HepG2 (cell line): ENCODE results near the gene MCM3. TPM values are rescaled to one million over a fixed set of nuclear protein-coding genes. Genes with fewer than 3 reads are reported as not detected.

Experiments
- ASH2L ChIP-seq: fragments of 300-600, 200-600 bp; sonication (generic); IDR thresholded peaks from 2 replicates; pipeline ENCODE4 v1.7.0; 2017; ENCODE audit warnings: low read depth, mild to moderate bottlenecking, moderate library complexity, mixed read lengths, low read length; ENCODE audit not compliant: insufficient read length
- CEBPG ChIP-seq: IDR thresholded peaks from 2 replicates; pipeline ENCODE4 v1.6.1; 2016
- GATA4 ChIP-seq: sonication (generic); IDR thresholded peaks from 2 replicates; pipeline ENCODE4 v1.6.1; 2016; ENCODE audit warnings: antibody characterized with exemption, low read depth, borderline replicate concordance
- NR1H2 ChIP-seq: sonication (generic); formaldehyde crosslinking; IDR thresholded peaks from 2 replicates; pipeline ENCODE4 v1.8.1; 2022; ENCODE audit warnings: low read depth, missing genetic modification reagents, borderline replicate concordance
- PAXIP1 ChIP-seq: sonication (generic); formaldehyde crosslinking; conservative IDR thresholded peaks from 2 replicates; pipeline ENCODE4 v1.4.0; 2020; ENCODE audit warnings: mild to moderate bottlenecking, missing genetic modification reagents, moderate library complexity
- ZC3H13 ChIP-seq: sonication (generic); formaldehyde crosslinking; IDR thresholded peaks from 2 replicates; pipeline ENCODE4 v1.8.1; 2023; ENCODE audit warnings: mild to moderate bottlenecking, missing genetic modification reagents, moderate library complexity
- ZC3H4 ChIP-seq: sonication (generic); formaldehyde crosslinking; IDR thresholded peaks from 2 replicates; pipeline ENCODE4 v1.4.0; 2020; ENCODE audit warnings: missing genetic modification reagents, borderline replicate concordance
- ZFP82 ChIP-seq: sonication (generic); formaldehyde crosslinking; IDR thresholded peaks from 2 replicates; pipeline ENCODE4 v1.5.1; 2020; ENCODE audit warnings: mild to moderate bottlenecking, missing genetic modification reagents, borderline replicate concordance
- ZFP91 ChIP-seq: sonication (generic); formaldehyde crosslinking; IDR thresholded peaks from 2 replicates; pipeline ENCODE4 v1.9.0; 2022; ENCODE audit warnings: missing genetic modification reagents, mild to moderate bottlenecking, borderline replicate concordance
- ZNF772 ChIP-seq: sonication (generic); formaldehyde crosslinking; IDR thresholded peaks from 2 replicates; pipeline ENCODE4 v1.5.0; 2020; ENCODE audit warnings: mild to moderate bottlenecking, missing genetic modification reagents
- ZNF850 ChIP-seq: sonication (generic); formaldehyde crosslinking; conservative IDR thresholded peaks from 2 replicates; pipeline ENCODE4 v1.9.0; 2021; ENCODE audit warnings: mild to moderate bottlenecking, missing genetic modification reagents
- polyA plus RNA-seq, 8 experiments: library from polyadenylated mRNA; depleted of rRNA in 3 of 8; stranded (reverse) in 7 of 8; unstranded in 1 of 8; fragments of >200 nt; fragmentation: Illumina TruSeq in 4 of 8; extraction: Trizol in 4 of 8; gene quantifications; 2 replicates each; pipeline versions ENCODE4 v1.2.1 to v1.2.3, GENCODE V29; 2011 to 2016; ENCODE audit warnings: low read depth in 4 of 8, missing spikeins in 1 of 8, mixed read lengths in 1 of 8; ENCODE audit not compliant: insufficient read depth in 1 of 8
- total RNA-seq, 5 experiments: library from RNA; depleted of rRNA; stranded (reverse); fragments of >200 nt; fragmentation: Illumina TruSeq; extraction: Trizol; gene quantifications; 2 replicates each; pipeline ENCODE4 v1.2.3, GENCODE V29; 2016; ENCODE audit warnings: low read depth in 1 of 5
- TF ChIP-seq, protein P1 (sequence below): sonication (generic); formaldehyde crosslinking; IDR thresholded peaks from 2 replicates; pipeline ENCODE4 v1.4.0; 2020; ENCODE audit warnings: mild to moderate bottlenecking, missing genetic modification reagents, borderline replicate concordance
- TF ChIP-seq, protein P2 (sequence below): sonication (generic); formaldehyde crosslinking; IDR thresholded peaks from 2 replicates; pipeline ENCODE4 v1.4.0; 2020; ENCODE audit warnings: mild to moderate bottlenecking, missing genetic modification reagents

Gene MCM3
- total and polyA plus RNA-seq, 2 of the 13 experiments (the other 11 are each of a cell fraction or from before 2014, with no cell fraction given): 164 to 288 TPM

DNA sequence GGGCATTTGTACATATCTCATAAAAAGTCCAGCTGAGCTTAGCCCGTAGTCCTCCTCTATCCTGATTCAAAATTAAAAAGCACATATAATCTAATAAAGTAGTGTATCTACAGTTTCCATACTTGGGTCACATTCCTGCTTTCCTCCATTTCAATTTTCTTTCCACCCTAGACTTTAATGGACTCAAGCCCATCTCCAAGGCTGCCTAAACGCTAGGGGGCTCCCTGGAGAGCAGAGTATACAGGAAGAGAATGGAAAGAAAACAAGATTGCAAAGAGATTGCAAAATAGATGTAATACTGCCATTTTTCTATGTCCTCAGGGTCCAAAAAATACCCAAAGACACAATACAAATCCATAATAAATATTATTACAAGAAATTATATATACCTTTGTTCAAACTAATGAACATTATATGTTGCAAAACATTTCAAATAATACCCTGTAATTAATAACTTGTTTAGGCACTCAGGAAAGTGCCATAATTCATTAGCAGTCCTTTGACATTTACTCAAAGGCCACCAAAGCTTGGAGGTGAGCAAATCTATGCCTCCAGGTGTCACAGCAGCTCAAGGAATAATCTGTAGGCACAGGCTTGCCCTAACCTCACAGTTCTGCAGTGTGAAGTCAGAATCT lies 2.4 kb upstream of the MCM3 start (continued):
- TF ChIP-seq PAXIP1 (CRISPR knock-in tag) (0 out of 2 replicates have a peak, but pooled peaks have one; percentile 37), NR1H2 (CRISPR knock-in tag) (no peak), CEBPG (CRISPR knock-in tag) (peak; percentile 93), GATA4 (no peak), ZC3H4 (CRISPR knock-in tag) (no peak), ZNF850 (CRISPR knock-in tag) (no peak), ZFP91 (no peak), ZC3H13 (CRISPR knock-in tag) (no peak), ASH2L (no peak), ZNF772 (CRISPR knock-in tag) (no peak), ZFP82 (CRISPR knock-in tag) (no peak)
- TF ChIP-seq, protein P1, sequence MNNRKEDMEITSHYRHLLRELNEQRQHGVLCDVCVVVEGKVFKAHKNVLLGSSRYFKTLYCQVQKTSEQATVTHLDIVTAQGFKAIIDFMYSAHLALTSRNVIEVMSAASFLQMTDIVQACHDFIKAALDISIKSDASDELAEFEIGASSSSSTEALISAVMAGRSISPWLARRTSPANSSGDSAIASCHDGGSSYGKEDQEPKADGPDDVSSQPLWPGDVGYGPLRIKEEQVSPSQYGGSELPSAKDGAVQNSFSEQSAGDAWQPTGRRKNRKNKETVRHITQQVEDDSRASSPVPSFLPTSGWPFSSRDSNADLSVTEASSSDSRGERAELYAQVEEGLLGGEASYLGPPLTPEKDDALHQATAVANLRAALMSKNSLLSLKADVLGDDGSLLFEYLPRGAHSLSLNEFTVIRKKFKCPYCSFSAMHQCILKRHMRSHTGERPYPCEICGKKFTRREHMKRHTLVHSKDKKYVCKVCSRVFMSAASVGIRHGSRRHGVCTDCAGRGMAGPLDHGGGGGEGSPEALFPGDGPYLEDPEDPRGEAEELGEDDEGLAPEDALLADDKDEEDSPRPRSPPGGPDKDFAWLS (CRISPR knock-in tag): no peak
- TF ChIP-seq, protein P2, sequence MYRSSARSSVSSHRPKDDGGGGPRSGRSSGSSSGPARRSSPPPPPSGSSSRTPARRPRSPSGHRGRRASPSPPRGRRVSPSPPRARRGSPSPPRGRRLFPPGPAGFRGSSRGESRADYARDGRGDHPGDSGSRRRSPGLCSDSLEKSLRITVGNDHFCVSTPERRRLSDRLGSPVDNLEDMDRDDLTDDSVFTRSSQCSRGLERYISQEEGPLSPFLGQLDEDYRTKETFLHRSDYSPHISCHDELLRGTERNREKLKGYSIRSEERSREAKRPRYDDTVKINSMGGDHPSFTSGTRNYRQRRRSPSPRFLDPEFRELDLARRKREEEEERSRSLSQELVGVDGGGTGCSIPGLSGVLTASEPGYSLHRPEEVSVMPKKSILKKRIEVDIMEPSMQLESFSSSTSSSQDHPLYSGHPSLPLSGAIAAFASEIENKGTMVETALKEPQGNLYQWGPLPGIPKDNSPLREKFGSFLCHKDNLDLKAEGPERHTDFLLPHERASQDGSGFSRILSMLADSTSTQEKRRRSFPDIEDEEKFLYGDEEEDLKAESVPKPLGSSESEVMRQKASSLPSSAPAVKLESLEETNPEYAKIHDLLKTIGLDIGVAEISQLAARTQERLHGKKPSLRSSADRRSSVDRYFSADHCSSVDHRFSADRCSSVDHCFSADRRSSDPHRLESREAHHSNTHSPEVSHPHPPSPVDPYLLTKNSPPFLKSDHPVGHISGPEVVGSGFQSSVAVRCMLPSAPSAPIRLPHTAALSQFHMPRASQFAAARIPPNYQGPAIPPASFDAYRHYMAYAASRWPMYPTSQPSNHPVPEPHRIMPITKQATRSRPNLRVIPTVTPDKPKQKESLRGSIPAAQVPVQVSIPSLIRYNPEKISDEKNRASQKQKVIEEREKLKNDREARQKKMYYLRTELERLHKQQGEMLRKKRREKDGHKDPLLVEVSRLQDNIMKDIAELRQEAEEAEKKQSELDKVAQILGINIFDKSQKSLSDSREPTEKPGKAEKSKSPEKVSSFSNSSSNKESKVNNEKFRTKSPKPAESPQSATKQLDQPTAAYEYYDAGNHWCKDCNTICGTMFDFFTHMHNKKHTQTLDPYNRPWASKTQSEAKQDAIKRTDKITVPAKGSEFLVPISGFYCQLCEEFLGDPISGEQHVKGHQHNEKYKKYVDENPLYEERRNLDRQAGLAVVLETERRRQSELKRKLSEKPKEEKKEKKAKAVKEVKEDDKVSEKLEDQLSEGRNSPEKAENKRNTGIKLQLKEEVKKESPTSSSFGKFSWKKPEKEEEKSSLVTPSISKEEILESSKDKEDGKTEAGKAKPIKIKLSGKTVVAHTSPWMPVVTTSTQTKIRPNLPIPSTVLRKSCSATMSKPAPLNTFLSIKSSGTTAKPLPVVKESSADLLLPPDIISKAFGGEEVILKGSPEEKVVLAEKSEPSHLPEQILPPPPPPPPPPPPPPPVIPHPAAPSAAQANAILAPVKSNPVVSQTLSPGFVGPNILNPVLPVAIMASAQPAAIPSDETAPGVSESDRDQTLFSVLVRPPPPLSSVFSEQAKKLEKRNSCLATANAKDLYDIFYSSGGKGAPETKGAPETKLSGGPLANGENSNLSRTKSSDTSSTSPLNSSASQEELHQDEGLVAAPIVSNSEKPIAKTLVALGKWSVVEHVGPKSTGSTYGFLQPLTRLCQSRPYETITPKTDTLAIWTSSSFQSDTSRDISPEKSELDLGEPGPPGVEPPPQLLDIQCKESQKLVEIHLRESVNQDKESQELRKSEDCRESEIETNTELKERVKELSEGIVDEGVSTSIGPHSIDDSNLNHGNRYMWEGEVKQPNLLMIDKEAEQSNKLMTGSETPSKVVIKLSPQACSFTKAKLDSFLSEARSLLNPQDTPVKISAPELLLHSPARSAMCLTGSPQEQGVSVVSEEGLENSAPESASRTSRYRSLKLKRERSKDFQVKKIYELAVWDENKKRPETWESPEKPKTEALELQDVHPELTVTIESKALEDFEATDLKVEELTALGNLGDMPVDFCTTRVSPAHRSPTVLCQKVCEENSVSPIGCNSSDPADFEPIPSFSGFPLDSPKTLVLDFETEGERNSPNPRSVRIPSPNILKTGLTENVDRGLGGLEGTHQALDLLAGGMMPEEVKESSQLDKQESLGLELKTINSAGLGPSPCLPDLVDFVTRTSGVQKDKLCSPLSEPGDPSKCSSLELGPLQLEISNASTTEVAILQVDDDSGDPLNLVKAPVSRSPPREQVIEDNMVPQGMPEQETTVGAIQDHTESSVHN (CRISPR knock-in tag): no peak
